22Rv1 (cell line): Measurements from ENCODE around the gene ST6GALNAC2.

Experiments used
- ZFX ChIP-seq: fragments of 450-650 bp; IDR thresholded peaks from 2 replicates; pipeline ENCODE4 v1.6.1; 2017; ENCODE audit warnings: antibody characterized with exemption, borderline replicate concordance
- TF ChIP-seq, protein P1 (sequence below): fragments of 450-650 bp; IDR thresholded peaks from 2 replicates; pipeline ENCODE4 v1.5.1; 2017; ENCODE audit warnings: mild to moderate bottlenecking

DNA sequence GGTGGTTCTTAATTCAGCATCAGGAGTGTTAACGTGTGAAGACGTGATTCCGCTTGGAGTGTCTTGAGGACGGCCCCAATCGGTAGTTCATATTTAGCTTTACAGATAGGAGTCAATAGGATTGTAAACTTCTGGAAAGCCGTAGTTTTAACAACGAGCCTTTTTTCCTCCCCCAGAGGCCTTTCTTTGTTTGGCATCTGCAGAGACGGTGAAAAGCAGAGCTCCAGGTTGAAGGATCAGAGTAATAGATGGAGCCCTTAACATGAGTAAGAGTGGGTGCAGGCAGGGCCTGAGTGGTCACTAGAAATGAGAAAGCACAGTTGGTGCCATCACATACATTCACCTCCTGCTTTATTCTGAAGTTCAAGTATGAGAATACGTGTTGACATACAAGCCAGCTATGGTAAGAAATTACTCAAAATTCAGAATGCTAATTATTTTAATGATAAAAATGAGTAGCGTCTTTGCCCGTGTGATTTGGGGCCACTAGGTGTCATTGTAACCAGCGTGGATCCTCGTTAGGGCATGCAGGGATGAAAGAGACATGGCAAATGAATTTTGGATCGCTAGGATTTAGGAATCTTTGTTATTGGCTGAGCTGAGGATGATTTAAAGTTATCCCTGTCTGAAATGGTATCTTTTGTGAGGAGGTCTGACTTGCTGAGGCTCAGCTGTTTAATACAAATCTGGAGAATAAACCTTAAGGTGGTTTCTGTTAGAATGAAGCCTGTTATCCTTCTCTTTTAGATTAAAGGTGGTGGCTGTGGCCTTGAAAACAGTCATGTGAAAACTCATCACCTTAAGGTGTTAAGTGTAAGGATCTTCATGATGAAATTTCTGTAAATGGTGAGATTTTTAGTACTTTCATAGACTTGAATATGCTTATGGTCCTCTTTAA, 27.2 kb downstream of the ST6GALNAC2 start:
- TF ChIP-seq, protein P1, sequence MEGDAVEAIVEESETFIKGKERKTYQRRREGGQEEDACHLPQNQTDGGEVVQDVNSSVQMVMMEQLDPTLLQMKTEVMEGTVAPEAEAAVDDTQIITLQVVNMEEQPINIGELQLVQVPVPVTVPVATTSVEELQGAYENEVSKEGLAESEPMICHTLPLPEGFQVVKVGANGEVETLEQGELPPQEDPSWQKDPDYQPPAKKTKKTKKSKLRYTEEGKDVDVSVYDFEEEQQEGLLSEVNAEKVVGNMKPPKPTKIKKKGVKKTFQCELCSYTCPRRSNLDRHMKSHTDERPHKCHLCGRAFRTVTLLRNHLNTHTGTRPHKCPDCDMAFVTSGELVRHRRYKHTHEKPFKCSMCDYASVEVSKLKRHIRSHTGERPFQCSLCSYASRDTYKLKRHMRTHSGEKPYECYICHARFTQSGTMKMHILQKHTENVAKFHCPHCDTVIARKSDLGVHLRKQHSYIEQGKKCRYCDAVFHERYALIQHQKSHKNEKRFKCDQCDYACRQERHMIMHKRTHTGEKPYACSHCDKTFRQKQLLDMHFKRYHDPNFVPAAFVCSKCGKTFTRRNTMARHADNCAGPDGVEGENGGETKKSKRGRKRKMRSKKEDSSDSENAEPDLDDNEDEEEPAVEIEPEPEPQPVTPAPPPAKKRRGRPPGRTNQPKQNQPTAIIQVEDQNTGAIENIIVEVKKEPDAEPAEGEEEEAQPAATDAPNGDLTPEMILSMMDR, result peak; percentile 77
- no peak for TF ChIP-seq ZFX
